Measurements from ENCODE around the gene HDAC4.

The HDAC4 gene

DNA sequence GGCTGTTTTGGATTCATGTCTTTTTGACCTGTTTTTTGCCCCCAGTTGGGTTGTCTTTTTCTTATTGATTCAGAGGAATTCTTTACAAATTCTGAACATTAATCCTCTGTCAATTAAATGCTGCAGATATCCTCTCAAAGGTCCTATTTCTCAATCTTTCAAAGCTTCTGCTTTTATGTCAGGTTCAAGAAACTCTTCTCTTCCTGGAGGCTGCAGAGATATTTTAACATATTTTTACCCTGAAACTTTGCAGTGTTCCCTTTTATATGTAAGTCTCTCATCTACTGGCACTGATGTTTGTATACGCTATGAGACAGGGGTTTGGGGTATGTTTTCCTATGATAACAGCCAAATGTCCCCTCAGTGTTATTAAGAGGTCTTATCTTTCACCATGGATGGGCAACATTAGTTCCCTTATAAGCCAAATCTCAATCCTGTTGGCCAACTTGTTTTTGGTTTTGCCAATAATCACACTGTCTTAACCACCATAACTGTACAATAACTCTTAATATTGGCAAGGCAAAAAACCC lies 159.3 kb downstream of the HDAC4 start:
- Histone ChIP-seq H3K4me1 (ENCODE audit: control insufficient read depth, insufficient read depth, low read length) (peaks cover 20% of the 10 kb centered on the region), H3K4me3 (ENCODE audit: insufficient read depth, low read depth, low read length) (no peak overlapping the region), H3K27ac (ENCODE audit: insufficient read depth, low read depth, low read length, poor library complexity, severe bottlenecking) (no peak overlapping the region), H3K27me3 (ENCODE audit: control insufficient read depth, insufficient read depth, low read length, poor library complexity, severe bottlenecking) (no peaks in the 10 kb centered on the region), H3K9me3 (ENCODE audit: control insufficient read depth, low read length) (no peaks in the 10 kb centered on the region), H3K36me3 (ENCODE audit: control insufficient read depth, insufficient read depth, low read length) (no peaks in the 10 kb centered on the region)
- 94 to 100% methylated on average over 1 of the region's 1 CpG for WGBS, 2 experiments

DNA sequence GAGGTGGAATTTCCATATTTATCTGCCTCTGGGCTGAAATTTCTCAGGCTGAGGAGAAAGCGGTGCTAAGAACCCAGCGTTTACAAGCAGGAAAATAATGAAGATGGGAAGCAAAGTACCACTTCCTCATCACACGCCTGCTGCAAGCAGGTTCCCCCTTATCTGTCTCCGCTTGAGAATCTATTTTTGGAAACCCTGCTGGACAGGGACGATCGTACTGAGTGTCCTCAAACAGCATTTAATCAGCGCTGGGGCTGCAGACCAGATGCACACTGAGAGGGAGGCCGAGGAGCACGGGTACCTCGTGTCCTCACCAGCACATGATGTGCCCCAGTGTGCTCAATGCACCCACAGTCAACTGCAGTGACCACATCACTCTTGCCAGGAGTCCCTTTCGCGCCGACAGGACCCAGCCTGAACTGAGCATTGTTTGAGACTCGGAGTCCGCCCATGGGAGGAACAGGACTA lies 160.4 kb downstream of the HDAC4 start:
- H3K4me3 ChIP-seq (ENCODE audit: insufficient read depth, low read depth, low read length), result no peak overlapping the region
- H3K36me3 ChIP-seq (ENCODE audit: control insufficient read depth, insufficient read depth, low read length), result no peaks in the 10 kb centered on the region
- no peaks in the 10 kb centered on the region for H3K9me3 ChIP-seq (ENCODE audit: control insufficient read depth, low read length)
- H3K27ac ChIP-seq (ENCODE audit: insufficient read depth, low read depth, low read length, poor library complexity, severe bottlenecking), result no peak overlapping the region
- no peaks in the 10 kb centered on the region for H3K27me3 ChIP-seq (ENCODE audit: control insufficient read depth, insufficient read depth, low read length, poor library complexity, severe bottlenecking)
- H3K4me1 ChIP-seq (ENCODE audit: control insufficient read depth, insufficient read depth, low read length), result peaks cover 11% of the 10 kb centered on the region
- 93% methylated on average over 15 of the region's 15 CpGs for WGBS, 2 experiments

DNA sequence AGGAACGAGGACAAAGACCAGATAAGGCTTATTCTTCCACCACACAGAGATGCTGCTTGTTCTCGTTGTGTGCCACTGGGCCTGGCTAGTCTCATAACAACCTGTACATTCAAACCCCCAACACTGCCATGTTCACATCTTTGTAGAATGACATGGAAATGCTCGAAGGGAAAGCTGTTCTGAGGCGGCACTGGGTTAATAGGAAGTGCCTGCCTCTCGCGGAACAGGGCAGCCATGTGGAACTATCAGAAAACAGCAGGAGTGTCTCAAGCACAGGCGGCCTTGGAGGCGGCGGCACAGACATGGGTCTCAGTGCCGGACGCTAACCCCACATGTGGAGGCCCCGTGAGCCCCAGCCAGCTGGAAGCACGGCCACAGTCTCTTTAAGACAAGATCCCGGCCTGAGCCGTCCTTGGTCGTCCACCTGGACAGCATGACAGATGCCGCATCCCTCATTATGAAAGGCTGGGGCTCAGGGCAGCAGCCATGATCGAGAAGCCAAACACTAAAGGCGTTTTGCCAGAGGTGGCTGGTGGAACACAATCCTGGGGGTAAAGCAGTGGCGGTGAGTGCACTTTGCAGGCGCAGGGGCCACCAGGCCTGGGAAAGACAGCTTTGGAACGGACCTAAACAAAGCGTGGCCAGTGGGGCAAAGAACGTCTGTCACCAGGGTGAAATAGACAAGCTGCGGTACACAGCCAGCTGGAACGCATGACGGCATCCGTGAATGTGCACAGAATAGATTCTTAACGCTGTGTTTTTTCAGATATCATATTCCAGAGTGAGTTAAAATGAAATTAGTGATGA lies 161.0 kb downstream of the HDAC4 start:
- Histone ChIP-seq H3K4me3 (ENCODE audit: insufficient read depth, low read depth, low read length) (no peak overlapping the region), H3K27ac (ENCODE audit: insufficient read depth, low read depth, low read length, poor library complexity, severe bottlenecking) (no peak overlapping the region), H3K4me1 (ENCODE audit: control insufficient read depth, insufficient read depth, low read length) (peaks cover 11% of the 10 kb centered on the region), H3K27me3 (ENCODE audit: control insufficient read depth, insufficient read depth, low read length, poor library complexity, severe bottlenecking) (no peaks in the 10 kb centered on the region), H3K36me3 (ENCODE audit: control insufficient read depth, insufficient read depth, low read length) (no peaks in the 10 kb centered on the region), H3K9me3 (ENCODE audit: control insufficient read depth, low read length) (no peaks in the 10 kb centered on the region)
- 91 to 92% methylated on average over 29 of the region's 29 CpGs for WGBS, 2 experiments

DNA sequence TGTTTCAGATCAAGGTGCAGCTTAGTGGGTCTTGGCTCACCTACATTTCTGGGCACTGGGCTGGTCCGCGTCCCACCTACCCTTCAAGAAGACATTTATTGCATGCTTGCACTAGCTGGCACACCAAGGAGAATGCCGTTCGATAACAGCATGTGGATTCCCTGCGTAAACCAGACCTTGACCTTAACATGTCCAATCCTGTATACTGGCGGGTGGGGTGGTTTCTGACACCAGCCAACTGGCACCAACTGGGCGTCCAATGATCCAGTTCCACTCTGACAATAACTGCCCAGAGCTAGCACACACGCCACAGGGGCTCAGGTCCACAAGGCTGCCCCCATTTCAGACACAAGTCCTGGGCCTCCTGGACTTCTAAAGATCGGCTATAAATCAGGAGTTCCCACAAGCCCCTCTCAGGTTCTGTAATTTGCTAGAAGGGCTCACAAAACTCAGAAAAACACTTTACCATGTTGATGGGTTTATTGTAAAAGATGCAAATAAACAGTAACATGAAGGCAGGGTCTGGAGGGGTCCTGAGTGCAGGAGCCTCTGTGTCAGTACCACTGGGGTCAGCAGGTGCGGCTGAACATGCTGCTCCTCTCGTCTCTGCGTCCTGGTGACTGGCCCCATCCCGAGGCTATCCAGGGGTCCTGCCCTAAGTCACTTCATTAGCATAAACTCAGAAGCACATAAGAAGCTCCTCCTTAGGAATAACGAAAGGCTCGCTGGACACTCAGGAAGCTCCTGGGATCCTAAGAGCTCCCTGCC lies 161.8 kb downstream of the HDAC4 start:
- WGBS, 2 experiments, result 90 to 91% methylated on average over 15 of the region's 15 CpGs
- no peak overlapping the region for H3K27ac ChIP-seq (ENCODE audit: insufficient read depth, low read depth, low read length, poor library complexity, severe bottlenecking)
- H3K4me3 ChIP-seq (ENCODE audit: insufficient read depth, low read depth, low read length), result no peak overlapping the region
- H3K36me3 ChIP-seq (ENCODE audit: control insufficient read depth, insufficient read depth, low read length), result no peaks in the 10 kb centered on the region
- H3K9me3 ChIP-seq (ENCODE audit: control insufficient read depth, low read length), result no peaks in the 10 kb centered on the region
- H3K27me3 ChIP-seq (ENCODE audit: control insufficient read depth, insufficient read depth, low read length, poor library complexity, severe bottlenecking), result no peaks in the 10 kb centered on the region
- H3K4me1 ChIP-seq (ENCODE audit: control insufficient read depth, insufficient read depth, low read length), result peaks cover 11% of the 10 kb centered on the region

DNA sequence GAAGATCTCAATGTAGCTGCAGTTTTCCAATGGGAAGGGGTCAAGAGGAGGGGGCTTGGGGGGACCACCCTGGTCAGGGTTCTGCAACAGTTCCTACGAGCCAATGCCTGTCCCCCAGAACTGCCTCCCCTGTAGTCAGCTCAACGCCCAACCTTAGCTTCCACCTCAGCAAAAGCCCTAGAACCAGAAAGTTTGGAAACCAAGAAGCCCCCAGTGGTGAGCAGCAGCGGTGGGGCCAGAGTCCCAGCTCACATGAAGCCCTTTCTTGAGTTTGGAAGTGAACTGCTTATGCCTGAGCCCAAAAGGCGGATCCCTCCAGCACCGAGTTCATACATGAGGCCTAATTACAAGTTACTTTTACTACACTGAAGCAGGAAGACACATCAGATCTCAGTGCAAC lies 162.4 kb downstream of the HDAC4 start:
- no peak overlapping the region for H3K27ac ChIP-seq (ENCODE audit: insufficient read depth, low read depth, low read length, poor library complexity, severe bottlenecking)
- no peak overlapping the region for H3K4me3 ChIP-seq (ENCODE audit: insufficient read depth, low read depth, low read length)
- H3K4me1 ChIP-seq (ENCODE audit: control insufficient read depth, insufficient read depth, low read length), result peaks cover 11% of the 10 kb centered on the region
- H3K9me3 ChIP-seq (ENCODE audit: control insufficient read depth, low read length), result no peaks in the 10 kb centered on the region
- WGBS, 2 experiments, result 93 to 96% methylated on average over 5 of the region's 5 CpGs
- no peaks in the 10 kb centered on the region for H3K27me3 ChIP-seq (ENCODE audit: control insufficient read depth, insufficient read depth, low read length, poor library complexity, severe bottlenecking)
- no peaks in the 10 kb centered on the region for H3K36me3 ChIP-seq (ENCODE audit: control insufficient read depth, insufficient read depth, low read length)

DNA sequence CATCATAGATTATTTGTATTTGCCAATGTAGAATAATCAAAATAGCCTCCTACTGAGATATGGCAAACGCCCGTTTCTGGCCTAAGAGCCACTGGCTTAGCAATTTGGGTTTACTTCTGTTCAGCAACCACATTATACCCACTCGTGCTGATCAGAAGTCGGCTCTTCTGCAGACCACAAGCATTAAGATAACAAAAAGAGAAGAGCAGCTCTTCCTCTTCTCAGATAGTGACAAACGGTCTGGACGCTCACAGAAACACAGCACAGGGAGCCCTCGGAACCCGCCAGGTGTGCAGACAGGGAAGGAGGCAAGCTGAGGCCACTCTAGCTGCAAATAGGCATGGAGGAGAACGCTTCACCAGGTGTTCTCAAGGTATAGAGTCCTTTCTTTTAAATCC lies 164.0 kb downstream of the HDAC4 start:
- 93 to 97% methylated on average over 9 of the region's 9 CpGs for WGBS, 2 experiments
- no peak overlapping the region for H3K4me3 ChIP-seq (ENCODE audit: insufficient read depth, low read depth, low read length)
- H3K27me3 ChIP-seq (ENCODE audit: control insufficient read depth, insufficient read depth, low read length, poor library complexity, severe bottlenecking), result no peaks in the 10 kb centered on the region
- H3K27ac ChIP-seq (ENCODE audit: insufficient read depth, low read depth, low read length, poor library complexity, severe bottlenecking), result no peak overlapping the region
- H3K36me3 ChIP-seq (ENCODE audit: control insufficient read depth, insufficient read depth, low read length), result no peaks in the 10 kb centered on the region
- peaks cover 11% of the 10 kb centered on the region for H3K4me1 ChIP-seq (ENCODE audit: control insufficient read depth, insufficient read depth, low read length)
- H3K9me3 ChIP-seq (ENCODE audit: control insufficient read depth, low read length), result no peaks in the 10 kb centered on the region

DNA sequence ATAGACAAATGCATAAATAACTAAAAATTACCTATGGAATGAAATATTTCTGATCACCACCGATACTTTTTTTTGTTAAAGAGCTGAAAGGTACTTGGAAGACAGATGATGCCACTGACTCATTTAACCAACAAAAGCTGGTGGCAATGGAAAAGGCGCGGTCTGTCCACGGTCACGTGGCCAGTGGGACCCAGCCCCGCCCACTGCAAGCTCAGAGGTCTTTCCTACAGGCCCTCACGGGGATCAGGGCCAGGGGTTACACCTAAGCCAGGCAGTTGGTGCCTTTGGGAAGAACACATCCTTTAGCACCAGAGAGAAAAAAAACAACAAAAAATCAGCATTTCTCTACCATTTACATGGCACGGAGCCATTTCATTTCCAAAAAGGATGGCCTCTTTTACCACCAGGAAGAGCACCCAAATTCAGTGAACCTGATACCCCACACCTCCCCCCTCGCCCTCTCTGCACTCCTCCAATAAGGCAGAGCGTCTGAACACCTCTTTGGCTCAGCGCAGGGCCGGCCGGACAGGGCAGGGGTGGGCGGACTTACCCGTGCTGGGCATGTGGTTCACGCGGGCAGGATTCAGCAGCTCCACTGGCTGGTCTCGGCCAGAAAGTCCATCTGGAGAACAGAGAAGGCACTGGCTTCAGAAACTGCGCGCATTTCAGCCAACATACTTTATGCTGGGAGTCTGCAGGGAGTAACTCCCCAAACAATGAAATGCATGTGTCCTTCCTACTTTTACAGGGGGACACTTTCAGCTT lies 164.6 kb downstream of the HDAC4 start:
- 94 to 95% methylated on average over 20 of the region's 20 CpGs for WGBS, 2 experiments
- peaks cover 11% of the 10 kb centered on the region for H3K4me1 ChIP-seq (ENCODE audit: control insufficient read depth, insufficient read depth, low read length)
- no peaks in the 10 kb centered on the region for H3K36me3 ChIP-seq (ENCODE audit: control insufficient read depth, insufficient read depth, low read length)
- H3K4me3 ChIP-seq (ENCODE audit: insufficient read depth, low read depth, low read length), result no peak overlapping the region
- no peaks in the 10 kb centered on the region for H3K27me3 ChIP-seq (ENCODE audit: control insufficient read depth, insufficient read depth, low read length, poor library complexity, severe bottlenecking)
- H3K27ac ChIP-seq (ENCODE audit: insufficient read depth, low read depth, low read length, poor library complexity, severe bottlenecking), result no peak overlapping the region
- no peaks in the 10 kb centered on the region for H3K9me3 ChIP-seq (ENCODE audit: control insufficient read depth, low read length)

DNA sequence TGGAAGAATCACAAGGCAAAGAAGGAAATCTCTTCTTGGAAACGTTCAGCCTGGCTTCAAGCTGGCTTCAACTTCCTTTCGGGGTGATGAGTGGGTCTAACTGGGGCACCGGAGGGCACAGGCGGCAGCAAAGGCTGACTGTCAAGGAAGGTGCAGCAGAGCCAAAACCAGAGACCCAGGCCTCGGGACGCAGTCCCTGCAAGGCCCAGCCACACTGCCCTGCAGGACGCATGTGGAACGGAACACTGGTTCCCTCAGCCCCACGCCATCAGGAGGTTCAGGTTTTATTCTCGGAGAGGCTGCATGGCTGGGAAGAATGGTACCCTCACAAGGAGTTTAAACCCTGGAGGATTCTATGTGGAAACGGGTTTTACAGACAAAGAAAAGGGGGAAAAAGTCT lies 165.5 kb downstream of the HDAC4 start:
- peaks cover 11% of the 10 kb centered on the region for H3K4me1 ChIP-seq (ENCODE audit: control insufficient read depth, insufficient read depth, low read length)
- WGBS, 2 experiments, result 93 to 94% methylated on average over 11 of the region's 11 CpGs

DNA sequence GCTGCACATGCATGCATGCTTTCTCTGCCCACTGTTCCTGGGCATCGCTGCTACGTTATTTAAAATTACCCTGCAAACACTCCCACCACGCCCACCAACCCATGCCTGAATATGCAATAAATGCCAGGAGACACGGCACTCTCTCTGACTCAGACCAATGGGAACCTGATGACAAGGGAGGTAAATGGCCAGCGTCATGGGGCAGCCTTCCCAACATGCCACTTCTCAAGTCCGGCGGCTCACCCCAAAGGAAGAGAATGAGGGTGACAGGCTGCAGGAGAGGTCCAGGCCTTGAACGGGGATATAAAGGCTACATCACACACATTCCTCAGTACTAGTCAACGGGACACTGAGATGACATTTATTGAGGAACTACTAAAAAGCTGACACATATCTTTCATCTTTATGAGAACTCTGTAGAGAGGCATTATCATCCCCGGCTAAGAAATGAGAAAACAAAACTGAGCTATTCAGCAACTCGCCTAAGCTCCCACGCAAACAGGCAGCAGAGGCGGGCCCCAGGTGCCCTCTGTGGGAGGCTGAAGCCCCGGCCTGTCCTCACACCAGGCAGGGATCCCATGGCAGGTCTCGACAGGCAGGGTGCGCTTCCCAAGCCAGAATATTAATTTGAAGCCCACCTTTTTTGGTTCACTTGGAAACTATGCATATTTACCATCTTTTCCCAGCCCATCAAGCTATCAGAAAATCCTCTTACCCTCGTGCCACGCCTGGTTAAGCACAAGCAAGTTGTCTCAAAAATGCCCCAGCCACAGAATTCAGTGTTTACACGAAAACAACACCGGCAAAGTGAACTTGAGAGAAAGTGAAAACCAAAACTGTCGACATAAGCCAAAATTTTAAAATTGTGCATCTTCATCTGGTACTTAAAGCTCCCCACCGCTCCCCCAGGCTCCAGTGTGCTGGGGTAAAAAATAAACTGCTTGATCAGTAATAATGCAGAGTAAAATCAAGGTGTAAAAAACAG lies 166.3 kb downstream of the HDAC4 start:
- H3K9me3 ChIP-seq (ENCODE audit: control insufficient read depth, low read length), result no peaks in the 10 kb centered on the region
- H3K27ac ChIP-seq (ENCODE audit: insufficient read depth, low read depth, low read length, poor library complexity, severe bottlenecking), result no peak overlapping the region
- no peaks in the 10 kb centered on the region for H3K27me3 ChIP-seq (ENCODE audit: control insufficient read depth, insufficient read depth, low read length, poor library complexity, severe bottlenecking)
- no peak overlapping the region for H3K4me3 ChIP-seq (ENCODE audit: insufficient read depth, low read depth, low read length)
- peaks cover 4% of the 10 kb centered on the region for H3K4me1 ChIP-seq (ENCODE audit: control insufficient read depth, insufficient read depth, low read length)
- H3K36me3 ChIP-seq (ENCODE audit: control insufficient read depth, insufficient read depth, low read length), result no peaks in the 10 kb centered on the region
- WGBS, 2 experiments, result 82% methylated on average over 22 of the region's 22 CpGs

More for the DNA sequence above, 165.5 kb downstream of the HDAC4 start:
- H3K36me3 ChIP-seq (ENCODE audit: control insufficient read depth, insufficient read depth, low read length), result no peaks in the 10 kb centered on the region
- no peak overlapping the region for H3K27ac ChIP-seq (ENCODE audit: insufficient read depth, low read depth, low read length, poor library complexity, severe bottlenecking)
- no peak overlapping the region for H3K4me3 ChIP-seq (ENCODE audit: insufficient read depth, low read depth, low read length)
- no peaks in the 10 kb centered on the region for H3K27me3 ChIP-seq (ENCODE audit: control insufficient read depth, insufficient read depth, low read length, poor library complexity, severe bottlenecking)
- H3K9me3 ChIP-seq (ENCODE audit: control insufficient read depth, low read length), result no peaks in the 10 kb centered on the region
